ENCODE results near the gene TRIM8. TPM values are rescaled to one million over a fixed set of nuclear protein-coding genes. Genes with fewer than 3 reads are reported as not detected.

The TRIM8 gene
- total RNA-seq, 2 donors from 2014 or later: 121 to 156 TPM

- TF ChIP-seq POLR2A (IDR thresholded peaks at IDR 0.05): no peak
- TF ChIP-seq, protein P1, sequence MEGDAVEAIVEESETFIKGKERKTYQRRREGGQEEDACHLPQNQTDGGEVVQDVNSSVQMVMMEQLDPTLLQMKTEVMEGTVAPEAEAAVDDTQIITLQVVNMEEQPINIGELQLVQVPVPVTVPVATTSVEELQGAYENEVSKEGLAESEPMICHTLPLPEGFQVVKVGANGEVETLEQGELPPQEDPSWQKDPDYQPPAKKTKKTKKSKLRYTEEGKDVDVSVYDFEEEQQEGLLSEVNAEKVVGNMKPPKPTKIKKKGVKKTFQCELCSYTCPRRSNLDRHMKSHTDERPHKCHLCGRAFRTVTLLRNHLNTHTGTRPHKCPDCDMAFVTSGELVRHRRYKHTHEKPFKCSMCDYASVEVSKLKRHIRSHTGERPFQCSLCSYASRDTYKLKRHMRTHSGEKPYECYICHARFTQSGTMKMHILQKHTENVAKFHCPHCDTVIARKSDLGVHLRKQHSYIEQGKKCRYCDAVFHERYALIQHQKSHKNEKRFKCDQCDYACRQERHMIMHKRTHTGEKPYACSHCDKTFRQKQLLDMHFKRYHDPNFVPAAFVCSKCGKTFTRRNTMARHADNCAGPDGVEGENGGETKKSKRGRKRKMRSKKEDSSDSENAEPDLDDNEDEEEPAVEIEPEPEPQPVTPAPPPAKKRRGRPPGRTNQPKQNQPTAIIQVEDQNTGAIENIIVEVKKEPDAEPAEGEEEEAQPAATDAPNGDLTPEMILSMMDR (IDR thresholded peaks at IDR 0.05): no peak
- H3K4me1 ChIP-seq: no peaks in the 10 kb centered on the region
- DNase-seq: no peak
- H3K36me3 ChIP-seq (replicated peaks in 1 of 2; ENCODE audit: insufficient read depth in 1 of 2, low read depth in 2 of 2): no peaks in the 10 kb centered on the region
- no peak overlapping the region for H3K4me3 ChIP-seq
- ATAC-seq: no peak
- H3K27me3 ChIP-seq: no peaks in the 10 kb centered on the region
- no peak overlapping the region for H3K27ac ChIP-seq
- intact Hi-C loops (cut with DNase I): no loop called here
- WGBS, 2 donors: 71 to 78% methylated on average over 6 of the region's 6 CpGs
- H3K9me3 ChIP-seq: no peaks in the 10 kb centered on the region
These were observed 60.6 kb downstream of the TRIM8 start for GRCh38 chr10:102704915-102705314.

DNA sequence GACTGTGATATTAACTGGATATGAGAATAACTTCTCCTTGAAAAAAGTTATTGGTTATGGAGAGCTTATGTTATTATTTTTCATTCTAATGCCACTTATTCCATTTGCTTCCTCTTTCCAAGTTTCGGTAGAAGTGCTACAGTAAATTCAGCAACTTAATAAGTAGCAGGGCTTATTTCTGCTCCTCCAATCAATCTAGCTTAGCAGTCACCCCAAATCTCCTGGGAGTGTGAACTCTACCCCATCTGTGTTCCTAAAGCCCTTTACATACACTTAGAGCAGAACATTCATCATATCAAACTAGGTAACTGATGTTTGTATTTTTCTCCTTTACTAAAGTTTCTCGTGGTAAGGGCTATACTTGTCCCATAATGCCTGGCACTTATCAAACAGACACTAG lies 61.3 kb downstream of the TRIM8 start:
- Histone ChIP-seq H3K9me3 (no peaks in the 10 kb centered on the region), H3K27ac (no peak overlapping the region), H3K4me1 (no peaks in the 10 kb centered on the region), H3K27me3 (no peaks in the 10 kb centered on the region), H3K4me3 (no peak overlapping the region), H3K36me3 (replicated peaks in 1 of 2; ENCODE audit: insufficient read depth in 1 of 2, low read depth in 2 of 2) (no peaks in the 10 kb centered on the region)
- no peak for DNase-seq
- 55 to 63% methylated on average over 2 of the region's 2 CpGs for WGBS, 2 donors
- ATAC-seq: no peak
- no peak for TF ChIP-seq POLR2A (IDR thresholded peaks at IDR 0.05)
- TF ChIP-seq, protein P1 (IDR thresholded peaks at IDR 0.05): no peak
- intact Hi-C loops (cut with DNase I): no loop called here

Other genes with a start within 250 kb of the TRIM8 start
- gene NFKB2, start 248.8 kb upstream of the TRIM8 start, total RNA-seq: 10 to 100 TPM; 17.9 to 30.0 TPM
- 1 to 10 TPM; 2.6 to 5.3 TPM for gene PSD, start 225.7 kb upstream of the TRIM8 start, total RNA-seq
- 10 to 100 TPM; 12.7 to 38.6 TPM for gene FBXL15, start 223.6 kb upstream of the TRIM8 start, total RNA-seq
- gene CUEDC2, start 211.9 kb upstream of the TRIM8 start, total RNA-seq: 10 to 100 TPM; 30.3 to 35.5 TPM
- gene C10orf95, start 192.9 kb upstream of the TRIM8 start, total RNA-seq: 1 to 10 TPM in 1 of 2 donors, under 1 TPM in 1; 0.66 to 4.2 TPM
- gene ACTR1A, start 141.8 kb upstream of the TRIM8 start, total RNA-seq: 10 to 100 TPM; 35.5 to 55.0 TPM
- 1 to 10 TPM; 3.1 to 6.6 TPM for gene SUFU, start 140.5 kb upstream of the TRIM8 start, total RNA-seq
- 1 to 10 TPM; 1.8 to 4.0 TPM for gene ARL3, start 69.9 kb downstream of the TRIM8 start, total RNA-seq
- 1 to 10 TPM; 2.1 to 7.3 TPM for gene SFXN2, start 70.2 kb downstream of the TRIM8 start, total RNA-seq
- gene WBP1L, start 99.5 kb downstream of the TRIM8 start, total RNA-seq: 10 to 100 TPM; 30.6 to 55.4 TPM
- not detected for gene CYP17A1, start 192.9 kb downstream of the TRIM8 start, total RNA-seq
- gene BORCS7, start 209.8 kb downstream of the TRIM8 start, total RNA-seq: 10 to 100 TPM; 12.9 to 13.2 TPM
- gene AS3MT, start 225.0 kb downstream of the TRIM8 start, total RNA-seq: 1 to 10 TPM; 4.0 to 4.7 TPM